GM12878 (cell line): ENCODE measurements around the gene SOX6. TPM values are rescaled to one million over a fixed set of nuclear protein-coding genes. Genes with fewer than 3 reads are reported as not detected.

Source experiments
- ATAC-seq: fragments of 200-7000 bp; cut with Tn5 transposase; 3 replicates; pipeline ENCODE4 v1.9.1; 2020; ENCODE audit warnings: mild to moderate bottlenecking, moderate library complexity
- BruUV-seq: library from RNA; stranded (reverse); fragments of 400-500 nt; replicated peaks from 2 replicates; lab custom pipeline; 2021; lab: Mats Ljungman, UMichigan
- CTCF ChIA-PET: fragments of 300-600 bp; sonication (Branson Sonifier 250); formaldehyde crosslinking; extraction: SDS; loops from one replicate; lab custom pipeline; 2021; ENCODE audit warnings: inconsistent platforms; lab: Yijun Ruan, JAX
- POLR2A ChIA-PET: fragments of 350-600 bp; formaldehyde crosslinking; extraction: SDS; loops from one replicate; lab custom pipeline; 2021; ENCODE audit warnings: inconsistent platforms; lab: Charles Lee
- RAD21 ChIA-PET: fragments of 300-600 bp; sonication (Branson Sonifier 250); formaldehyde crosslinking; loops from one replicate; lab custom pipeline; 2023; ENCODE audit warnings: antibody characterized with exemption; ENCODE audit not compliant: unreplicated experiment; lab: Charles Lee
- SMC1A ChIA-PET: fragments of 300-600 bp; sonication (Branson Sonifier 250); formaldehyde crosslinking; loops from one replicate; lab custom pipeline; 2023; ENCODE audit not compliant: unreplicated experiment, uncharacterized antibody; lab: Charles Lee
- DNase-seq: peaks from one replicate; pipeline ENCODE4 v3.0.0-alpha.2; 2011; ENCODE audit warnings: low read depth, low spot score
- FAIRE-seq: peaks from 3 replicates; lab custom pipeline; 2011; peaks lifted over from hg19 to GRCh38; lab: Jason Lieb, UNC
- H2AFZ ChIP-seq: 2 replicates; pipeline ENCODE4 v1.6.0; 2011; ENCODE audit warnings: low read depth, low read length, control low read depth; ENCODE audit not compliant: control insufficient read depth
- H3K27ac ChIP-seq: 2 replicates; pipeline ENCODE4 v1.5.1; 2011; ENCODE audit warnings: control low read depth; ENCODE audit not compliant: control insufficient read depth, insufficient read depth
- H3K27me3 ChIP-seq, 2 experiments: replicated peaks in 1 of 2; 2 replicates each; pipeline versions ENCODE4 v1.6.0 to v1.6.1; 2011; ENCODE audit warnings: low read length in 1 of 2; ENCODE audit not compliant: control insufficient read depth in 2 of 2, insufficient read depth in 2 of 2
- H3K36me3 ChIP-seq, 2 experiments: 2 replicates each; pipeline ENCODE4 v1.5.1; 2011; ENCODE audit warnings: low read length in 1 of 2; ENCODE audit not compliant: control insufficient read depth in 2 of 2, insufficient read depth in 2 of 2
- H3K4me1 ChIP-seq: 2 replicates; pipeline ENCODE4 v1.6.1; 2011; ENCODE audit warnings: mild to moderate bottlenecking, low read length, moderate library complexity, mixed read lengths; ENCODE audit not compliant: control insufficient read depth, insufficient read depth
- H3K4me2 ChIP-seq: 2 replicates; pipeline ENCODE4 v1.6.0; 2011; ENCODE audit warnings: control low read depth; ENCODE audit not compliant: control insufficient read depth, insufficient read depth
- H3K4me3 ChIP-seq: fragments of 200-600 bp; sonication (generic); 2 replicates; pipeline ENCODE4 v1.5.1; 2016
- H3K79me2 ChIP-seq: 2 replicates; pipeline ENCODE4 v1.6.0; 2011; ENCODE audit warnings: low read length; ENCODE audit not compliant: control insufficient read depth, insufficient read depth
- H3K9ac ChIP-seq: 2 replicates; pipeline ENCODE4 v1.8.0; 2011; ENCODE audit warnings: low read length, control low read depth, mixed read lengths; ENCODE audit not compliant: control insufficient read depth, insufficient read depth
- H3K9me3 ChIP-seq: replicated peaks from 3 replicates; pipeline ENCODE4 v1.5.1; 2011; ENCODE audit warnings: mild to moderate bottlenecking, low read length; ENCODE audit not compliant: control insufficient read depth, insufficient read depth
- H4K20me1 ChIP-seq: 2 replicates; pipeline ENCODE4 v1.6.0; 2011; ENCODE audit not compliant: control insufficient read depth, insufficient read depth
- CREM ChIP-seq: IDR thresholded peaks from 2 replicates; pipeline ENCODE4 v1.6.1; 2014; ENCODE audit warnings: antibody characterized with exemption, low read depth
- EZH2 ChIP-seq: IDR thresholded peaks from 2 replicates; pipeline ENCODE4 v1.6.1; 2012; ENCODE audit warnings: low read depth, mild to moderate bottlenecking, control low read depth, inconsistent platforms, low read length, borderline replicate concordance; ENCODE audit not compliant: control insufficient read depth
- FOXK2 ChIP-seq: fragments of 450-650 bp; IDR thresholded peaks from 2 replicates; pipeline ENCODE4 v1.6.1; 2017; ENCODE audit warnings: mild to moderate bottlenecking, moderate library complexity
- GABPA ChIP-seq: IDR thresholded peaks from 2 replicates; pipeline ENCODE4 v1.6.1; 2014; ENCODE audit warnings: antibody characterized with exemption, low read depth, mild to moderate bottlenecking, inconsistent platforms
- KDM1A ChIP-seq: fragments of 200-600 bp; sonication (generic); IDR thresholded peaks from 2 replicates; pipeline ENCODE4 v1.6.1; 2016; ENCODE audit warnings: borderline replicate concordance
- NFIC ChIP-seq: IDR thresholded peaks from 2 replicates; pipeline ENCODE4 v1.6.1; 2012; ENCODE audit warnings: low read depth, mild to moderate bottlenecking, inconsistent platforms, low read length, moderate library complexity
- NFXL1 ChIP-seq: fragments of 450-650 bp; IDR thresholded peaks from 2 replicates; pipeline ENCODE4 v1.6.1; 2017; ENCODE audit warnings: antibody characterized with exemption, mild to moderate bottlenecking, borderline replicate concordance
- TBL1XR1 ChIP-seq: IDR thresholded peaks from 2 replicates; pipeline ENCODE4 v1.6.1; 2012; ENCODE audit warnings: low read depth, low read length, improper control_type of control experiment
- WRNIP1 ChIP-seq: IDR thresholded peaks from 2 replicates; pipeline ENCODE4 v1.6.1; 2011; ENCODE audit warnings: low read depth, low read length, improper control_type of control experiment, borderline replicate concordance
- YY1 ChIP-seq: IDR thresholded peaks from 2 replicates; pipeline ENCODE4 v1.6.1; 2011; ENCODE audit warnings: low read depth, mild to moderate bottlenecking, low read length
- ZNF384 ChIP-seq: IDR thresholded peaks from 2 replicates; pipeline ENCODE4 v1.6.1; 2012; ENCODE audit warnings: low read depth, mild to moderate bottlenecking, low read length, improper control_type of control experiment, borderline replicate concordance
- WGBS: methylation state at CpG from one replicate; pipeline ENCODE4 v1.1.6; 2016; ENCODE audit warnings: low lambda C conversion rate; ENCODE audit not compliant: insufficient replicate concordance, insufficient coverage; ENCODE audit errors: missing lambda C conversion rate; 5-methylcytosine and 5-hydroxymethylcytosine counted together
- in situ Hi-C: fragments of 300-500 bp; cut with MboI; formaldehyde crosslinking; loops from 9 replicates; pipeline ENCODE4 v1.14.3; 2018; ENCODE audit warnings: mixed read lengths
- intact Hi-C: fragments of 100-400 bp; cut with micrococcal nuclease; formaldehyde crosslinking; loops from one replicate; pipeline ENCODE4 v1.14.2; 2022; ENCODE audit not compliant: unreplicated experiment
- polyA plus RNA-seq, 11 experiments: library from polyadenylated mRNA; depleted of rRNA in 4 of 11; unstranded in 6 of 11; stranded (reverse) in 5 of 11; fragments of >200 nt; fragmentation: Nextera tagmentation in 4 of 11; fragmentation: Illumina TruSeq in 1 of 11; extraction: Ambion mirVana in 4 of 11; extraction: Trizol in 1 of 11; gene quantifications; 1 replicate in 1 of 11; 2 replicates in 10 of 11; pipeline versions ENCODE4 v1.2.1 to v1.2.3, GENCODE V29; 2011 to 2016; ENCODE audit warnings: inconsistent platforms in 2 of 11, missing spikeins in 2 of 11, low read depth in 1 of 11
- total RNA-seq, 4 experiments: library from RNA; depleted of rRNA in 3 of 4; stranded (reverse); fragments of >200 nt in 3 of 4; fragmentation: Illumina TruSeq in 1 of 4; extraction: Trizol in 1 of 4; gene quantifications; 2 replicates each; pipeline versions ENCODE4 v1.2.1 to v1.2.3, GENCODE V29; 2013 to 2021
- TF ChIP-seq, protein P1 (sequence below): fragments of 450-650 bp; IDR thresholded peaks from 2 replicates; pipeline ENCODE4 v1.6.1; 2014; ENCODE audit warnings: mild to moderate bottlenecking
- TF ChIP-seq, protein P2 (sequence below): fragments of 450-650 bp; IDR thresholded peaks from 2 replicates; pipeline ENCODE4 v1.6.1; 2017; ENCODE audit warnings: mild to moderate bottlenecking

Gene SOX6
- total and polyA plus RNA-seq, 10 of the 15 experiments (the other 5 are each of a cell fraction or from before 2014, with no cell fraction given) = 0.03 to 0.71 (median 0.29) TPM; not detected in 4

DNA sequence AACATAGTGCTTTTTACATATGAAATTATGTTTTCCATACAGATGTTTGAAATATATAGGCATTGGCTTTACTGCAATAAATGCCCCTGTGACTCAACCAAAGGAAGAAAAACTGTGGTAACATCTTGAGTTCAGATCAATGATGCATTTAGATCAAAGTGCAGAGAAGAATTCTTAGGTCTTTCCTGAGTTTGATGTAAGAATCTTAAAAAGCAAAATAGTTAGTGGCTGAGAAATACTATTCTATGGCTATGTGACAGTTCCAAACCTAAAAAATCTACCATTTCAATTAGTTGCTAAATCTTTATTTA lies 93.7 kb downstream of the SOX6 start:
- FAIRE-seq = no peak
- no peak for ATAC-seq
- TF ChIP-seq, protein P1, sequence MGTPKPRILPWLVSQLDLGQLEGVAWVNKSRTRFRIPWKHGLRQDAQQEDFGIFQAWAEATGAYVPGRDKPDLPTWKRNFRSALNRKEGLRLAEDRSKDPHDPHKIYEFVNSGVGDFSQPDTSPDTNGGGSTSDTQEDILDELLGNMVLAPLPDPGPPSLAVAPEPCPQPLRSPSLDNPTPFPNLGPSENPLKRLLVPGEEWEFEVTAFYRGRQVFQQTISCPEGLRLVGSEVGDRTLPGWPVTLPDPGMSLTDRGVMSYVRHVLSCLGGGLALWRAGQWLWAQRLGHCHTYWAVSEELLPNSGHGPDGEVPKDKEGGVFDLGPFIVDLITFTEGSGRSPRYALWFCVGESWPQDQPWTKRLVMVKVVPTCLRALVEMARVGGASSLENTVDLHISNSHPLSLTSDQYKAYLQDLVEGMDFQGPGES = no peak
- TF ChIP-seq, all 136 proteins: peak for 0
- no peak overlapping the region for H2AFZ ChIP-seq
- no peaks in the 10 kb centered on the region for H4K20me1 ChIP-seq
- H3K36me3 ChIP-seq = no peaks in the 10 kb centered on the region
- intact Hi-C loops (no loop called here), in situ Hi-C loops (no loop called here)
- CTCF ChIA-PET = interaction anchor here (1.2 kb wide), 1 partner anchor 14 kb away, joined by 5 read pairs; no protein-coding TSS in a partner anchor
- no TSS peak for BruUV-seq
- no peaks in the 10 kb centered on the region for H3K27me3 ChIP-seq
- SMC1A ChIA-PET = interaction anchor here (0.9 kb wide), 1 partner anchor 18 kb away, joined by 3 read pairs; no protein-coding TSS in a partner anchor
- POLR2A ChIA-PET = interaction anchor here (0.6 kb wide), 1 partner anchor 289 kb away, joined by 3 read pairs; no protein-coding TSS in a partner anchor
- no peaks in the 10 kb centered on the region for H3K79me2 ChIP-seq
- DNase-seq = no peak
- no peak overlapping the region for H3K27ac ChIP-seq
- H3K4me3 ChIP-seq = no peak overlapping the region
- H3K4me1 ChIP-seq = no peaks in the 10 kb centered on the region
- no peak overlapping the region for H3K4me2 ChIP-seq
- no peak overlapping the region for H3K9ac ChIP-seq
- RAD21 ChIA-PET = interaction anchor here (1.1 kb wide), 1 partner anchor 17 kb away, joined by 3 read pairs; no protein-coding TSS in a partner anchor
- H3K9me3 ChIP-seq = no peaks in the 10 kb centered on the region

DNA sequence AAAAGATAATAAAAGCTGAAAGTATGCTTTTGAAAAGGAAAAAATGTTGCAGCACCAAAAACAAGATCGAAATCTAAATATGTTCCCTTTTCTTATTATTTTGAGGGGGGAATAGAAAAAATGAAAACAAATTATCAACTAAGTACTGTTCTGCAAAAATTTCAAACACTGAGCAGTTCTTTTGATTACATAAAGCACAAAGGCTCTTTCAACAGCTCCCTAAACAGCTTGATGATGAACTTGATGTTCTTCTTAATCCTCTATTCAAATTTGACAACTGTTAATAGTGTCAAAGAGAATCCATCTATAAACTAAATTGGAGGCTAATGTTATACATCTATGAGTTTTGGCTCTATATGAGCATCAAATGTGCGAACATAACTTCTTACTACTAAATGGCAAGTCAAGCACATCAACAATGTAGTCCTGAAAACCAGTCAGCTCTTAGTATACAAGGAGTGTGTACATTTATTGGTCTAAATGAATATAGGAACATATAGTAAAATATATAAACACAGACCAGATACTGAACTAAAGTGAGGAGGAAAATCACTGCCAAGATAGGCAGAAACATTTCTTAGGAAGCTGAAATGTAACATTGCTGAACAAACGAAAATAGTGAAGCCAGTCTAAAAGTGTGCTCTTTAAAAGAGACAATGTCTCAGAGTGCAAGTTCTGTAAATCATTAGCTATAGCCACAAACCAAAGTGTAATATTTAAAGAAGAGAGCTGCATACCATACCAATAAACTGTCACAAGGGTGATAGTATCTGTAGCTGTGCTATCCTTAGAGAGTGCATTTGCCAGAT lies 94.3 kb downstream of the SOX6 start:
- TF ChIP-seq ZNF384 = no peak
- no peak for TF ChIP-seq WRNIP1
- TF ChIP-seq FOXK2 = no peak
- no peak for TF ChIP-seq EZH2
- TF ChIP-seq, protein P2, sequence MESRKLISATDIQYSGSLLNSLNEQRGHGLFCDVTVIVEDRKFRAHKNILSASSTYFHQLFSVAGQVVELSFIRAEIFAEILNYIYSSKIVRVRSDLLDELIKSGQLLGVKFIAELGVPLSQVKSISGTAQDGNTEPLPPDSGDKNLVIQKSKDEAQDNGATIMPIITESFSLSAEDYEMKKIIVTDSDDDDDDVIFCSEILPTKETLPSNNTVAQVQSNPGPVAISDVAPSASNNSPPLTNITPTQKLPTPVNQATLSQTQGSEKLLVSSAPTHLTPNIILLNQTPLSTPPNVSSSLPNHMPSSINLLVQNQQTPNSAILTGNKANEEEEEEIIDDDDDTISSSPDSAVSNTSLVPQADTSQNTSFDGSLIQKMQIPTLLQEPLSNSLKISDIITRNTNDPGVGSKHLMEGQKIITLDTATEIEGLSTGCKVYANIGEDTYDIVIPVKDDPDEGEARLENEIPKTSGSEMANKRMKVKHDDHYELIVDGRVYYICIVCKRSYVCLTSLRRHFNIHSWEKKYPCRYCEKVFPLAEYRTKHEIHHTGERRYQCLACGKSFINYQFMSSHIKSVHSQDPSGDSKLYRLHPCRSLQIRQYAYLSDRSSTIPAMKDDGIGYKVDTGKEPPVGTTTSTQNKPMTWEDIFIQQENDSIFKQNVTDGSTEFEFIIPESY = no peak
- TF ChIP-seq KDM1A = no peak
- no peak for TF ChIP-seq YY1
- TF ChIP-seq CREM = no peak
- TF ChIP-seq GABPA = no peak
- no peak for TF ChIP-seq NFXL1
- no peak for TF ChIP-seq NFIC
- TF ChIP-seq TBL1XR1 = no peak
- Histone ChIP-seq H3K9me3 (no peaks in the 10 kb centered on the region), H4K20me1 (no peaks in the 10 kb centered on the region), H3K4me3 (no peak overlapping the region), H3K36me3 (no peaks in the 10 kb centered on the region), H3K27me3 (no peaks in the 10 kb centered on the region), H3K9ac (no peak overlapping the region), H3K4me1 (no peaks in the 10 kb centered on the region), H3K27ac (no peak overlapping the region), H2AFZ (no peak overlapping the region), H3K4me2 (no peak overlapping the region), H3K79me2 (no peaks in the 10 kb centered on the region)
- ChIA-PET RAD21 (interaction anchor here (1.1 kb wide), 1 partner anchor 17 kb away, joined by 3 read pairs; no protein-coding TSS in a partner anchor), POLR2A (interaction anchor here (0.6 kb wide), 1 partner anchor 288 kb away, joined by 3 read pairs; no protein-coding TSS in a partner anchor), CTCF (interaction anchor here (1.2 kb wide), 1 partner anchor 15 kb away, joined by 5 read pairs; no protein-coding TSS in a partner anchor), SMC1A (interaction anchor here (0.9 kb wide), 1 partner anchor 19 kb away, joined by 3 read pairs; no protein-coding TSS in a partner anchor)
- ATAC-seq = peak; percentile 85
- 11% methylated on average over 3 of the region's 3 CpGs for WGBS
- BruUV-seq = no TSS peak
- intact Hi-C loops (no loop called here), in situ Hi-C loops (no loop called here)
- FAIRE-seq = no peak
- no peak for DNase-seq
